HG02642 (cell line): ENCODE results near the gene CDH2.

Source experiments
- ATAC-seq: cut with Tn5 transposase; IDR thresholded peaks from one replicate; pipeline ENCODE4 v1.9.1; 2021; ENCODE audit warnings: mild to moderate bottlenecking; ENCODE audit not compliant: unreplicated experiment, poor library complexity

Gene CDH2

GRCh38 chr18:28099237-28099636, 77.7 kb downstream of the CDH2 start:
- no peak for ATAC-seq

- ATAC-seq, result no peak
These were observed 81.3 kb downstream of the CDH2 start for GRCh38 chr18:28095631-28096030.

- no peak for ATAC-seq
These were observed 81.9 kb downstream of the CDH2 start for GRCh38 chr18:28095041-28095440.

- ATAC-seq, result no peak
These were observed 85.7 kb downstream of the CDH2 start for GRCh38 chr18:28091197-28091596.

GRCh38 chr18:28088477-28088876, 88.5 kb downstream of the CDH2 start:
- no peak for ATAC-seq

- no peak for ATAC-seq
These were observed 90.0 kb downstream of the CDH2 start for GRCh38 chr18:28086670-28087552.

GRCh38 chr18:28081516-28081915, 95.4 kb downstream of the CDH2 start:
- ATAC-seq, result no peak

GRCh38 chr18:28080876-28081300, 96.0 kb downstream of the CDH2 start:
- no peak for ATAC-seq

- ATAC-seq, result no peak
These were observed 97.0 kb downstream of the CDH2 start for GRCh38 chr18:28079883-28080282.

- ATAC-seq, result no peak
These were observed 98.1 kb downstream of the CDH2 start for GRCh38 chr18:28078849-28079248.

GRCh38 chr18:28078298-28078697, 98.6 kb downstream of the CDH2 start:
- ATAC-seq, result no peak

GRCh38 chr18:28075501-28075900, 101.4 kb downstream of the CDH2 start:
- no peak for ATAC-seq

GRCh38 chr18:28074076-28074475, 102.9 kb downstream of the CDH2 start:
- ATAC-seq, result no peak

GRCh38 chr18:28073658-28074057, 103.3 kb downstream of the CDH2 start:
- ATAC-seq, result no peak

- no peak for ATAC-seq
These were observed 105.7 kb downstream of the CDH2 start for GRCh38 chr18:28071199-28071598.

- no peak for ATAC-seq
These were observed 108.7 kb downstream of the CDH2 start for GRCh38 chr18:28068207-28068606.

GRCh38 chr18:28067346-28067745, 109.6 kb downstream of the CDH2 start:
- ATAC-seq, result no peak

- ATAC-seq, result no peak
These were observed 111.1 kb downstream of the CDH2 start for GRCh38 chr18:28065793-28066186.

GRCh38 chr18:28065031-28065792, 111.7 kb downstream of the CDH2 start:
- no peak for ATAC-seq

- ATAC-seq, result no peak
These were observed 113.0 kb downstream of the CDH2 start for GRCh38 chr18:28063926-28064325.

- ATAC-seq, result no peak
These were observed 113.6 kb downstream of the CDH2 start for GRCh38 chr18:28063271-28063761.
